Measurements from ENCODE around the gene TET2. TPM values are rescaled to one million over a fixed set of nuclear protein-coding genes. Genes with fewer than 3 reads are reported as not detected.

The TET2 gene
- total RNA-seq, 2 experiments from 2014 or later = 0.19 TPM; not detected in 1

DNA sequence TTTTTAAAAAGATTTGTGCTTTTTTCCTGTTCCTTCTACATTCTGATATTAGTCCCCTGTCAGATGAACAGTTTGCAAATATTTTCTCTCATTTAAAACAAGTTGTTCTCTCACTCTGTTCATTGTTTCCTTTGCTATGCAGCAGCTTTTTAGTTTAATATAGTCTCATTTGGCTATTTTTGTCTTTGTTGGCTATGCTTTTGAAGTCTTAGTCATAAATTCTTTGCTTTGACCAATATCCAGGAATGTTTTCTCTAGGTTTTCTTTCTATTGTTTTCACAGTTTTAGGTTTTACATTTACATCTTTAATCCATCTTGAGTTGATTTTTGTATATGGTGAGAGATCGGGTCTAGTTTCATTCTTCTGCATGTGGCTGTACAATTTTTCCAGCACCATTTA lies 136.8 kb downstream of the TET2 start:
- no peaks in the 10 kb centered on the region for H3K36me3 ChIP-seq (ENCODE audit: insufficient read depth, low read length)
- intact Hi-C loops (cut with micrococcal nuclease; ENCODE audit: unreplicated experiment) = no loop called here
- H3K79me2 ChIP-seq (ENCODE audit: insufficient read depth, low read depth, low read length) = no peaks in the 10 kb centered on the region
- no TSS peak for BruUV-seq (replicated peaks)
- CTCF ChIA-PET (ENCODE audit: unreplicated experiment) = no interaction called here
- no peak overlapping the region for H3K4me2 ChIP-seq (ENCODE audit: low read length)
- no peak for DNase-seq (ENCODE audit: low spot score)
- no peak overlapping the region for H3K4me3 ChIP-seq (ENCODE audit: low read depth, low read length, poor library complexity, severe bottlenecking)
- H2AFZ ChIP-seq (ENCODE audit: low read length) = no peak overlapping the region
- H3K9me3 ChIP-seq (ENCODE audit: low read length) = no peaks in the 10 kb centered on the region
- H3K9me2 ChIP-seq (ENCODE audit: insufficient read depth, low read length) = no peaks in the 10 kb centered on the region
- H3K4me1 ChIP-seq (ENCODE audit: insufficient read depth, low read length, poor library complexity, severe bottlenecking) = no peaks in the 10 kb centered on the region
- H4K20me1 ChIP-seq (ENCODE audit: insufficient read depth, low read length) = no peaks in the 10 kb centered on the region
- POLR2A ChIA-PET = interaction anchor here (0.6 kb wide), 1 partner anchor 95 kb away, joined by 3 read pairs; no protein-coding TSS in a partner anchor
- no peak overlapping the region for H3K27ac ChIP-seq (ENCODE audit: low read depth, low read length, poor library complexity, severe bottlenecking)
- no peak for TF ChIP-seq EZH2phosphoT487 (IDR thresholded peaks at IDR 0.05; ENCODE audit: borderline replicate concordance, low read depth, low read length)
- TF ChIP-seq, protein P1, sequence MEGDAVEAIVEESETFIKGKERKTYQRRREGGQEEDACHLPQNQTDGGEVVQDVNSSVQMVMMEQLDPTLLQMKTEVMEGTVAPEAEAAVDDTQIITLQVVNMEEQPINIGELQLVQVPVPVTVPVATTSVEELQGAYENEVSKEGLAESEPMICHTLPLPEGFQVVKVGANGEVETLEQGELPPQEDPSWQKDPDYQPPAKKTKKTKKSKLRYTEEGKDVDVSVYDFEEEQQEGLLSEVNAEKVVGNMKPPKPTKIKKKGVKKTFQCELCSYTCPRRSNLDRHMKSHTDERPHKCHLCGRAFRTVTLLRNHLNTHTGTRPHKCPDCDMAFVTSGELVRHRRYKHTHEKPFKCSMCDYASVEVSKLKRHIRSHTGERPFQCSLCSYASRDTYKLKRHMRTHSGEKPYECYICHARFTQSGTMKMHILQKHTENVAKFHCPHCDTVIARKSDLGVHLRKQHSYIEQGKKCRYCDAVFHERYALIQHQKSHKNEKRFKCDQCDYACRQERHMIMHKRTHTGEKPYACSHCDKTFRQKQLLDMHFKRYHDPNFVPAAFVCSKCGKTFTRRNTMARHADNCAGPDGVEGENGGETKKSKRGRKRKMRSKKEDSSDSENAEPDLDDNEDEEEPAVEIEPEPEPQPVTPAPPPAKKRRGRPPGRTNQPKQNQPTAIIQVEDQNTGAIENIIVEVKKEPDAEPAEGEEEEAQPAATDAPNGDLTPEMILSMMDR (conservative IDR thresholded peaks at IDR 0.05; ENCODE audit: low read length) = no peak

DNA sequence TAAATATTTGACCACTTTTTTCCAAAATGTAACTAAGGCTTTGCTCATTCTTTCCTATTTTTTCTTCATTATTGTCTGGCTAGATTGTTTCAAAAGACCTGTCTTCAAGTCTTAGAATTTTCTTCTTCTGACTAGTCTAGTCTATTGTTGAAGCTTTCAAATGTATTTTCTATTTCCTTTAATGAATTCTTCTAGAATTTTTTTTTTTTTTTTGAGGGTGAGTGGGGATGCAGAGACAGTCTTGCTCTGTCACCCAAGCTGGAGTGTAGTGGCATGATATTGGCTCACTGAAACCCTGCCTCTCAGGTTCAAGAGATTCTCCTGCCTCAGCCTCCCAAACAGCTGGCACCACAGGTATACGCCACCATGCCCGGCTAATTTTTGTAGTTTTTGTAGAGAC lies 141.4 kb downstream of the TET2 start:
- no peak for TF ChIP-seq EZH2phosphoT487 (IDR thresholded peaks at IDR 0.05; ENCODE audit: borderline replicate concordance, low read depth, low read length)
- TF ChIP-seq, protein P1 (conservative IDR thresholded peaks at IDR 0.05; ENCODE audit: low read length) = no peak
- Histone ChIP-seq H3K27ac (ENCODE audit: low read depth, low read length, poor library complexity, severe bottlenecking) (no peak overlapping the region), H3K4me1 (ENCODE audit: insufficient read depth, low read length, poor library complexity, severe bottlenecking) (no peaks in the 10 kb centered on the region), H3K4me2 (ENCODE audit: low read length) (no peak overlapping the region), H3K9me3 (ENCODE audit: low read length) (no peaks in the 10 kb centered on the region), H3K79me2 (ENCODE audit: insufficient read depth, low read depth, low read length) (no peaks in the 10 kb centered on the region), H3K36me3 (ENCODE audit: insufficient read depth, low read length) (no peaks in the 10 kb centered on the region), H4K20me1 (ENCODE audit: insufficient read depth, low read length) (no peaks in the 10 kb centered on the region), H3K4me3 (ENCODE audit: low read depth, low read length, poor library complexity, severe bottlenecking) (no peak overlapping the region), H3K9me2 (ENCODE audit: insufficient read depth, low read length) (no peaks in the 10 kb centered on the region), H2AFZ (ENCODE audit: low read length) (no peak overlapping the region)
- ChIA-PET CTCF (ENCODE audit: unreplicated experiment) (no interaction called here), POLR2A (no interaction called here)
- DNase-seq (ENCODE audit: low spot score) = no peak
- intact Hi-C loops (cut with micrococcal nuclease; ENCODE audit: unreplicated experiment) = no loop called here
- no TSS peak for BruUV-seq (replicated peaks)

DNA sequence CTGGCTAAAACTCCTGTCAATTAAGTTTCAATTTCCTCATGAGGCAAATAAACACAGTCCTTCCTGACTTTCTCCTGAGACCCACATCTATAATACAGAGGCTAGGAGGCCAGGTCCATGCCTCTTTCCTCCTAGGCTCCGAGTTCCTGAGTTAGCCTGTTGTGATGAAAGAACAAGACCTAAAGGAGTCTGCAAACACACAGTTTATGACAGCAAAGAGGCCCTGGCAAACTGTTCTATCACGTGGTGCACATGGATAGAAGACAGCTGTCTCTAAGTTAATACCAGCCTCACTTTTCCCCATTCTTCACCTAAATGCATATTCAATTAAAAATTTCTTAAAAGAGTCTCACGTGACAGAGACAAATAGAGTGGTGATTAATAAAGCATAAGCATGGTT lies 145.2 kb downstream of the TET2 start:
- H3K4me1 ChIP-seq (ENCODE audit: insufficient read depth, low read length, poor library complexity, severe bottlenecking) = no peaks in the 10 kb centered on the region
- H3K27ac ChIP-seq (ENCODE audit: low read depth, low read length, poor library complexity, severe bottlenecking) = no peak overlapping the region
- H3K9me2 ChIP-seq (ENCODE audit: insufficient read depth, low read length) = no peaks in the 10 kb centered on the region
- no peaks in the 10 kb centered on the region for H3K79me2 ChIP-seq (ENCODE audit: insufficient read depth, low read depth, low read length)
- DNase-seq (ENCODE audit: low spot score) = no peak
- BruUV-seq (replicated peaks) = no TSS peak
- no peak overlapping the region for H3K4me2 ChIP-seq (ENCODE audit: low read length)
- H3K36me3 ChIP-seq (ENCODE audit: insufficient read depth, low read length) = no peaks in the 10 kb centered on the region
- H3K9me3 ChIP-seq (ENCODE audit: low read length) = no peaks in the 10 kb centered on the region
- H3K4me3 ChIP-seq (ENCODE audit: low read depth, low read length, poor library complexity, severe bottlenecking) = no peak overlapping the region
- no peaks in the 10 kb centered on the region for H4K20me1 ChIP-seq (ENCODE audit: insufficient read depth, low read length)
- ChIA-PET POLR2A (no interaction called here), CTCF (ENCODE audit: unreplicated experiment) (no interaction called here)
- H2AFZ ChIP-seq (ENCODE audit: low read length) = no peak overlapping the region
- intact Hi-C loops (cut with micrococcal nuclease; ENCODE audit: unreplicated experiment) = no loop called here
- TF ChIP-seq, protein P1 (conservative IDR thresholded peaks at IDR 0.05; ENCODE audit: low read length) = no peak
- TF ChIP-seq EZH2phosphoT487 (IDR thresholded peaks at IDR 0.05; ENCODE audit: borderline replicate concordance, low read depth, low read length) = no peak
